AG04449 (cell line): Measurements from ENCODE around the gene OXLD1.
A peak's percentile ranks its signal among the peaks of the same experiment; 100 is the strongest.

Experiments
- CTCF ChIA-PET: fragments of 350-600 bp; formaldehyde crosslinking; extraction: SDS; loops from one replicate; lab custom pipeline; 2021; ENCODE audit warnings: antibody characterized with exemption; lab: Yijun Ruan, JAX
- POLR2A ChIA-PET: fragments of 400-600, 350-600 bp; formaldehyde crosslinking; extraction: SDS; loops from one replicate; lab custom pipeline; 2020; ENCODE audit warnings: antibody characterized with exemption, inconsistent platforms; lab: Yijun Ruan, JAX
- DNase-seq: peaks from one replicate; pipeline ENCODE4 v3.0.0-alpha.2; 2010; ENCODE audit warnings: low read depth, low spot score
- H3K4me3 ChIP-seq: 2 replicates; pipeline ENCODE4 v1.5.1; 2011; ENCODE audit warnings: low read depth, mild to moderate bottlenecking, control low read depth, low read length
- CTCF ChIP-seq: IDR thresholded peaks from one replicate; pipeline ENCODE4 v1.5.1; 2011; ENCODE audit warnings: mild to moderate bottlenecking, moderate library complexity, low read length, control low read depth, inconsistent platforms; ENCODE audit not compliant: insufficient read depth; ENCODE audit errors: missing control alignments

Gene OXLD1

GRCh38 chr17:81638683-81639082 lies 27.7 kb downstream of the OXLD1 start:
- ChIA-PET CTCF (no interaction called here), POLR2A (no interaction called here)
- no peak for TF ChIP-seq CTCF

DNA sequence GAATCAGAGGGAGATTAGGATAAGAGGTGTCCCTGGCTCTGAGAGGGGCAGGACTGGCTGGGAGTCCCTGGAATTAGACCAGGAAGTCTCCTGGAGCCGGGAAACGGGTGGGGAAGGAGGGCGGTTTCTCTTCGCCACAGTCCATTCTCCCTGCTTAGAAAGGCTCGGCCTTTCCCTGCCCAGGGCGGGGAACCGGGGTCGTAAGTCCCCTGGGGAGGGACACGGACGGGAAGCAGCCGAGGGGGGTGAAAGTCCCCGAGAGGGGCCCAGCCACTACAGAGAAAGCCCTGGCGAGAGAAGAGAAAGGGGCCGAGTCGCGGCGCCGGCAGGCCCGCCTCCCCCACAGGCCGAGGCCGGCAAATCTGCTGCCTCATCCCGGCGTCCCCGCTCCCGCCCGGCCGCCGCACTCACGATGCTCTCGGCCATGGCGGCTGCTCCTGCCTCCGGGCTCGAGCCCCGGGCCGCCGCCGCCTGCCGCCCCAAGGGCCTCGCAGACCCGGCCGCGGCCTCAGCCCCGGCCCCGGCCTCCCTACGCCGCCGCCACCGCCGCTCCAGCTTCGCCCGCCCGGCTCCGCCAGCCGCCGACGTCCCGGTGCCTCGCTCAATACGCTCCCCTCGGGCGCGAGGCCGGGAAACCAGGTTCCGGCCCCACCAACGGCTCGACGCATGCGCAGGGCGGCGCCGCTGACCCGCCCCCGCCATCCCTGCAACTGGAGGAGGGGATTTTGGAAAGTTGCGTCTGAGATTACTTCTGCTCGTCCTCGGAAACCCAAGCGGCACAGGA lies 29.7 kb downstream of the OXLD1 start, which contains the start of the genes NPLOC4 and TSPAN10:
TSS of gene NPLOC4 (minus strand) at position 608 of the 784 bp plus-strand sequence. CDS start at position 426, 182 bp downstream.
TSS of gene TSPAN10 (plus strand) at position 692 of the 784 bp plus-strand sequence. CDS start 5,217 bp downstream, outside the sequence.
- H3K4me3 ChIP-seq: peak within 1 kb of the TSS; percentile 79
- ChIA-PET POLR2A (interaction anchor here (1.0 to 1.2 kb wide), 3 partner anchors 10 to 47 kb away, joined by 3 to 5 read pairs (median 3); partner anchors contain the start of genes ARL16 and HGS), CTCF (interaction anchor here (2.5 kb wide), 1 partner anchor 35 kb away, joined by 10 read pairs; no protein-coding TSS in a partner anchor)
- DNase-seq: peak; percentile 17
- TF ChIP-seq CTCF: no peak

More at GRCh38 chr17:81638683-81639082, 27.7 kb downstream of the OXLD1 start:
- no peak for DNase-seq
- no peak overlapping the region for H3K4me3 ChIP-seq

DNA sequence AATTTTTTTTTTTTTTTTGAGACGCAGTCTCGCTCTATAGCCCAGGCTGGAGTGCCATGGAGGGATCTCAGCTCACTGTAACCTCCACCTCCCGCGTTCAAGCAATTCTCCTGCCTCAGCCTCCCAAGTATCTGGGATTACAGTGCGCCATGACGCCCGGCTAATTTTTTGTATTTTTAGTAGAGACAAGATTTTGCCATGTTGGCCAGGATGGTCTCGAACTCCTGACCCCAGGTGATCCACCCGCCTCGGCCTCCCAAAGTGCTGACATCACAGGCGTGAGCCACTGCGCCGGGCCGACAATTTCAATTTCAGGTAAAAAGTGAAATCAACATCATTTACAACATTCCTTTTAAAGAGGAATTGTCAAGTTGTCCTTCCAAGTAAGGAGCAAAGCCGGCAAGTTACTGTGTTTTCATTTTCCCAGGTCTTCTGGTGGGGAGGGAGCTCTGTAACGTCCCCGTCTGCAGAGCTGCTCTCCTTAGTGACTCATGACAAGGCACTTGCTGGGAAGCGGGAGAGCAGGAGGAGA lies 30.4 kb downstream of the OXLD1 start:
- no peak for TF ChIP-seq CTCF
- peak overlapping the region; percentile 79 for H3K4me3 ChIP-seq
- POLR2A ChIA-PET: interaction anchor here (1.2 kb wide), 1 partner anchor 9 kb away, joined by 5 read pairs; no protein-coding TSS in a partner anchor
- DNase-seq: no peak
- CTCF ChIA-PET: interaction anchor here (0.6 to 2.5 kb wide), 2 partner anchors 35 to 90 kb away, joined by 4 to 10 read pairs; no protein-coding TSS in a partner anchor

GRCh38 chr17:81635431-81635830 lies 31.0 kb downstream of the OXLD1 start:
- no peak for TF ChIP-seq CTCF
- H3K4me3 ChIP-seq: peak overlapping the region; percentile 79
- ChIA-PET POLR2A (no interaction called here), CTCF (interaction anchor here (0.6 to 2.5 kb wide), 2 partner anchors 34 to 89 kb away, joined by 4 to 10 read pairs; no protein-coding TSS in a partner anchor)
- no peak for DNase-seq

DNA sequence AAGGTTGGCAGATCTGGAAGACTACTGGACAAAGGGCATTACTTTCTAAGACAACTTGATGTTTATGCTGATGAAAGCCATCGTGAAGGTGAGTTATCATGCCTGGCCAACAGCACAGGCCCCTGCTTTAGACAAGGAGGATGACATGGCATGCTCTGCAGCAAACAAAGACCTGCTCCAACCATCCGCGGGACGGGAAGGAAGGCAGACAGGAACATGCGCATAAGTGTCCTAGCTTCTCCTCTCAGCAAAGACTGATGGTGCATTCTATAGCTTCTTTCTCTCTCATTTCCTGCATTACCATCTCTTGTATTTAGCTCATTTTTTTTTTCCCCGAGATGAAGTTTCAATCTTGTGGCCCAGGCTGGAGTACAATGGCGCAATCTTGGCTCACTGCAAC lies 34.9 kb downstream of the OXLD1 start:
- DNase-seq: no peak
- ChIA-PET CTCF (interaction anchor here (1.1 to 2.3 kb wide), 3 partner anchors 11 to 30 kb away, joined by 3 to 11 read pairs (median 5); no protein-coding TSS in a partner anchor), POLR2A (no interaction called here)
- TF ChIP-seq CTCF: no peak
- no peak overlapping the region for H3K4me3 ChIP-seq
